GM18520 (cell line): ENCODE data around the gene AP1B1.

ENCODE experiments used
- ATAC-seq: cut with Tn5 transposase; IDR thresholded peaks from one replicate; pipeline ENCODE4 v1.9.1; 2021; ENCODE audit not compliant: unreplicated experiment

Gene AP1B1

DNA sequence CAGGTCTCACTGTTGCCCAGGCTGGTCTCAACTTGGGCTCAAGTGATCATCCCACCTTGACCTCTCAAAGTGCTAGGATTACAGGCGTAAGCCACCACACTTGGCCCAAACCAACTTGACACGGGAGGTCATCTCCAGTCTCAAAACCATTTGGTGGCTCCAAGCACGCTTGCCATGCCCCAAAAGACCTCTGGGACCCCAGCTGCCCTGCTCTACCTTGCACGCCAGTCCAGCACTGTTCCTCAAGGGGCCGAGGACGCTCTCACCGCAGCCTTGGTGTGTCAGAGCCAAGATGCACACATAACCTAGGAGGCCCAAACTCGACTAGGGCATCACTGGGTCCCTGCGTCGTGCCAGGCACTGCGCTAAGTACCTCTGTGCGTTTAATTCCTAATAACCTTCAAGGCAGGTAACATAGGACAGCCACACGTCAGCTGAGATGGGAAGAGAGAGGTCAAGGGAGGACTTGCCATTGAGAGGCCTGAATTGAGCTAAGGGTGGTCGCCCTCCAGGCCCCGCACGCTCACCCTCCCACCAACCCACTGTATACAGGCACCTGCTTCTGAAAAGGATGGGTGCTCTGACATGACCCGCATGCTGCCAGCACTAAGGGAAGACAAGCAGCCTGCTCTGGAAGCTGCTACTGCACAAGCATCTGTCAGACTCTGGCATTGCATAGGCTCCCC, 86.5 kb downstream of the AP1B1 start:
- no peak for ATAC-seq

DNA sequence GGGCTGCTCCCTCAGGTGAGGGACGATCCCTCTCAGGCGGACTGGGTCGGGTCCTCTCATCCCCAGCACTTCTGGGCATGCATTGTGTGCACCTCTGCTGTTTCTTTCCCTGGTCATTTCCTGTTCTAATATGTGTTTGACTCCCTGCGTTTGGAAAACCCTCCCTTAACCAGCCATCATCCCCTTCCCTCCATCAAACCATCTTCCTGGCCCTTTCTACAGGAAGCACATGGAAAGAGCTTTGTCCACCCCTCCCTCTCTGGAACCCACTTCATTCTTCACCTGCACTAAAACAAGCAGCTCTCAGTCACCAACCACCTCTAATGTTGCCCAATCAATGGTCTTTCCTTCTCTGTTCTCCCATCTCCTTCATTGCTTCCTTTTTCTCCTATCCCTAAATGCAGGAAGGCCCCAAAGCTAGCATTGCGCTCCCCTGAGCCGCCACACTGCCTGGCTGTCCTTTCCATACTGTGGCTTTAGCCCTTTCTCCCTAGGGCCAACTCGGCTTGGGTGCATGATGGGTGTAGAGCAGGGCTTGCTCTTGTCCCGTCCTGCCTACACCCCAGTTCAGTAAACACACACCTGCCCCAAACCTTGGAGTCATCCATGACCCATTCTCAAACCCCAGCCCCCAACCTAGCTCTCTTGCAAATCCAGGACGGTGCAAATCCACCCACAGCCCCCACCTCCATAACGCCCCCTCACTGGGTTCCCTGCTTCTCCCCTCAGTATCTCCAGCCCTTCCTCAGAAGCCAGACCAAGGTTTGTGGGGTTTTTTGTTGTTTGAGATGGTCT, 87.4 kb downstream of the AP1B1 start:
- ATAC-seq: no peak

DNA sequence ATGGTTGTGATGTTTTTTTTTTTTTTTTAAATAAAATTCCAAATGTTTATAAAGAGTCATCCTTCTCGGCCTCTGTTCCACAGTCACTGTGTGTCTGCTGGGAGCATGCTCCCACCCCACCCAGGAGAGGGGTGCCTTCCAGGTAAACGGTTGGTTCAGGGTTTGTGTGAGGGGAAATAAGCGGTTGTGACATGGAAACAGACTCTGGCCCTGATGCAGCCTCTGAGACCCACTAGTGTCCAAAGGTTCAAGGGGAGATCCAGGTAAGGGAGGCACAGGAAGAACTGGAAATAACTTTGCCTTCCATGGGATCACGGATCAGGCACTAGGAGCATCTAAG, 87.9 kb downstream of the AP1B1 start:
- ATAC-seq: no peak

DNA sequence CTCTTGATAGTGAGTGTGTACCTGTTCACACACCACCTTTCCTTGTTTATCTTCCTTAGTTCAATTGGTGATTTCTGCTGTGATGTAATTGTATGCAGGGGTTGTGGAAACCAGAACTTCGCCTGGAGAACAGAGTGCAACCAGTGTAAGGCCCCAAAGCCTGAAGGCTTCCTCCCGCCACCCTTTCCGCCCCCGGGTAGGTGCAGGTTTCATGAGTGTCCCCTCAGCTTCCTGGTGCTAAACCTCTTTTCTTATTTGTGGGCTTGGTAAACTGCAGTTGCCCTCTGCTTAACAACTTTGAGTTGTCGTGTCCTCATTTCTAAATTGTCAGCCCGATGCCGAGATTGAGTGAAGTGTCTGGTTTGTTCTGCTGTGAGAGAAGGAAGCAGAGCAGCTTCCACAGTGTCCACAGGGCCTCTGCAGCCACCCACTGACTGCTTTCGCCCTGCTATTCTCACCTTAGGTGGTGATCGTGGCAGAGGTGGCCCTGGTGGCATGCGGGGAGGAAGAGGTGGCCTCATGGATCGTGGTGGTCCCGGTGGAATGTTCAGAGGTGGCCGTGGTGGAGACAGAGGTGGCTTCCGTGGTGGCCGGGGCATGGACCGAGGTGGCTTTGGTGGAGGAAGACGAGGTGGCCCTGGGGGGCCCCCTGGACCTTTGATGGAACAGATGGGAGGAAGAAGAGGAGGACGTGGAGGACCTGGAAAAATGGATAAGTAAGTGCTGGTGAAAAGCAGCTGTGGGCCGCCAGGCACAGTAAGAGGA, 89.1 kb downstream of the AP1B1 start:
- no peak for ATAC-seq

DNA sequence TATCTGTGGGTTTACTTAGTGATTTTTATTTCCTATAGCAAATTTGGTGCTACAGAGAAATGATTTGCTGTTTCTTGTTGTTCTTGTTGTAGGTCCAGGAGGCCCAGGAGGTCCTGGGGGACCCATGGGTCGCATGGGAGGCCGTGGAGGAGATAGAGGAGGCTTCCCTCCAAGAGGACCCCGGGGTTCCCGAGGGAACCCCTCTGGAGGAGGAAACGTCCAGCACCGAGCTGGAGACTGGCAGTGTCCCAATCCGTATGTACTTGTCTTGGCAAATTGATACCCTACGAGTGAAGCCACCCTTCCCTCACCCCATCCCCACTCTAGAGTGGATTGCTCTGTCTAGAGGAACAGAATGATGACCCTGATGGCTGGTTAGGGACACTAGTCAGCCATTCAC, 89.7 kb downstream of the AP1B1 start:
- no peak for ATAC-seq

DNA sequence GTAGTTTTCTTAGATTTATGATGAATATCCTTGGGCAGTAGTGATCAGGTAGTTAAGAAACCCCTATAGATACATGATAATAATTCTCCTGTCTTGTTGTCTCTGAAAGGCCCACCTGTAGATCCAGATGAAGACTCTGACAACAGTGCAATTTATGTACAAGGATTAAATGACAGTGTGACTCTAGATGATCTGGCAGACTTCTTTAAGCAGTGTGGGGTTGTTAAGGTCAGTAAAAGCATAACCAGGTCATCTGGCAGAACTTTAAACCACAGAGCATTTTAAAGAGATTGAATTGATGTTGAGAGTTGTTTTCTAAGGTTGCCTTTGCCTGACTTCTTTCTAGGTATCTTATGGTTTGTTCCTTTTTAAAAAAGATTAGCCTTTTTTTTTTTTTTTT, 96.0 kb downstream of the AP1B1 start:
- ATAC-seq: no peak

DNA sequence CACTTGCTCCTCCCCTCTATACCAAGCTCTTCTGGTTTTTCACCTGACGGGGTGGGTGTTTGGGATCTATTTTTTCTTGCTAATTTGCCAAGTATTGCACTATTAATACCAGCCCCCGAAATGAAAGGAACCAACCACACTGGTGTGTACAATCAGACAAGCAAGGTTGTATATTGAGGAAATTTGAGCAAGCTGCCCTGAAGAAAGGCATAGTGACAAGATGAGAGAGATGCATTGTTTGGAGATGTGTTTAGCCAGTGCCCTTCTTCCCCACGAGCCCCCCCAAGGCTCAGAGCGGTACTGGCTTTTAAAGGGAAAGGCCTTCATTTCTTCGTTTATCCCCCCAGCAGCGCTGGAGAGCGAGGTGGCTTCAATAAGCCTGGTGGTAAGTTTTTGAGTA, 97.2 kb downstream of the AP1B1 start:
- ATAC-seq: no peak

DNA sequence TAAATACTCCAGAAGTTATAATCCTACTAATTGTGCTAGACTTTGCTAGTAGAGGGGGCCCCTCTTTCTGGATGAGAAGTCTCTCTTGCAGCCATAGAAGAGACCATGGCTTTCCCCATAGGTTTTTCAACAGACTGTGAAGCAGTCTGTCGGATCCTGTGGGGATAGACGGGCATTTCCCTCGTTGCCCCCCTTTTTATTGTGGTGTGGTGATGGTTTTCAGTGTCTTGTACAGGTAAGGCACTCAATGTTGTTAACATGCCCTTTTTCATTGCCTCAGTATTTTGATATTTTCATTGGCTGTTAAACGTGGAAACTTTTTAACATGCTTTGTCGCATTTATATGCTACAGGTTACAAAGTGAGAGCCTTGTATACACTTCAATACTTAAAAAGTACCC, 98.3 kb downstream of the AP1B1 start:
- ATAC-seq: no peak

DNA sequence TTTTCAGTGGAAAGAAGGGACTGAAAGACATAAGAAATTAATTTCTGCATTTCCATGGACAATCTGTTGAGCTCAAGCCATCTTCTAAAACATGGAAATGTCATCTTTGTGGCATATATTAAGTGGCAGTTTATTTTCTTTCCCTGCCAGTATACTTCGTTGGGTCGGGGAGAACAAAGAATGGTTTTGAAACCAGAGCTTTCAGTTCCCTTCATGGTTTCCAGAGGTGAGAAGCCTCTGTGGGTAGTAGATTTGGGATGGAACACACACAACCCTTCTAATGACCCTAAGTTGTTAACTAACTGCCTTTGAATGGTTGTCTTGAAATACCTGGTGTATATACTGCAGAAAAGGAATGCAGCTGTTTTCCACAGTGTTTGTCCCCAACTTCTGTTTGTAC, 99.5 kb downstream of the AP1B1 start:
- no peak for ATAC-seq

DNA sequence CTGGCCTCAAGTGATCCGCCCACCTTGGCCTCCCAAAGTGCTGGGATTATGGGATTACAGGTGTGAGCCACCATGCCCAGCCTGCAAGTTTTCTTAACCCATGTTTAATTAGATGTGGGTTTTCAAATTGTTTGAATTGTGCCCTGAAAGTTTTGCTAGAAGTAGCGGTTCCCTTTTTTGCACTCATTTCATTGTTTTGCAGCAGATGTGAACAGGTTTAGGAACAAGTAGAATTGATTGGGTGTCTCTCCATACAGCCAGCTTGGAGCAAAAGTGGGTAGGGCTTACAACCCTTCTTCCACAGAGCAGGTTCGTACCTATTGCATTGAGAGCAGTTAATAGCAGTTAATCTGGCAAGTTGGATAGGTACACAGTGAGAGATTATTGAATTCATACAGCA, 104.2 kb downstream of the AP1B1 start:
- no peak for ATAC-seq

DNA sequence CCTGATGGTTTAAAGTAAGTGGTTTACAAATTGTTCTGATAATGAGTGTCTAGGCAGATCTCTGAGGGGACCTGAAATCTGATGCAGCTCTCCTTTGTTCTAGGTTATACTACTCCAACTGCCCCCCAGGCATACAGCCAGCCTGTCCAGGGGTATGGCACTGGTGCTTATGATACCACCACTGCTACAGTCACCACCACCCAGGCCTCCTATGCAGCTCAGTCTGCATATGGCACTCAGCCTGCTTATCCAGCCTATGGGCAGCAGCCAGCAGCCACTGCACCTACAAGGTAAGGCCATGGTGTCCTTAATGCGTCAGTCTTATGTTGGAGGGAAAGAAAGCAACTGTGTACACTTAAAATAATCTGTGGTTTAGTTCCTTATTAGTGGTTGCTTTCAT, 110.4 kb downstream of the AP1B1 start:
- ATAC-seq: no peak
